K562 (cell line): ENCODE measurements around the gene PTOV1. TPM values are rescaled to one million over a fixed set of nuclear protein-coding genes. Genes with fewer than 3 reads are reported as not detected.

Experiments
- ATAC-seq: fragments of 200-7000 bp; cut with Tn5 transposase; 3 replicates; pipeline ENCODE4 v1.9.1; 2020; ENCODE audit warnings: moderate library complexity
- BruUV-seq: library from RNA; stranded (reverse); fragments of 400-500 nt; replicated peaks from 2 replicates; lab custom pipeline; 2021; lab: Mats Ljungman, UMichigan
- CTCF ChIA-PET: fragments of 300-600 bp; formaldehyde crosslinking; extraction: SDS; loops from one replicate; lab custom pipeline; 2021; ENCODE audit warnings: low intra/inter-chr PET ratio; lab: Yijun Ruan, JAX
- POLR2A ChIA-PET: fragments of 300-600, 350-650 bp; sonication (Branson Sonifier 250); formaldehyde crosslinking; extraction: SDS; loops from one replicate; lab custom pipeline; 2021; ENCODE audit warnings: antibody characterized with exemption, inconsistent platforms; lab: Yijun Ruan, JAX
- DNase-seq, 4 experiments: peaks; one replicate each; pipeline versions ENCODE4 v3.0.0 to v3.0.0-alpha.2; 2011 to 2018; ENCODE audit warnings: low spot score in 3 of 4, mixed read lengths in 3 of 4; ENCODE audit errors: extremely low read depth in 1 of 4
- FAIRE-seq: peaks from 2 replicates; lab custom pipeline; 2011; peaks lifted over from hg19 to GRCh38; lab: Jason Lieb, UNC
- H2AFZ ChIP-seq: 2 replicates; pipeline ENCODE4 v1.6.0; 2011; ENCODE audit warnings: low read depth, low read length, control low read depth, inconsistent platforms
- H3K27ac ChIP-seq: fragments of 200-600 bp; 3 replicates; pipeline ENCODE4 v1.8.0; 2011; ENCODE audit warnings: low read depth, mild to moderate bottlenecking, control low read depth, inconsistent platforms, low read length, moderate library complexity, mixed read lengths; ENCODE audit errors: extremely low read depth
- H3K27me3 ChIP-seq, 2 experiments: fragments of 300-600 bp in 1 of 2; 2 replicates in 1 of 2; 3 replicates in 1 of 2; pipeline versions ENCODE4 v1.6.0 to v1.8.0; 2011; ENCODE audit warnings: inconsistent platforms in 2 of 2, low read length in 2 of 2, mild to moderate bottlenecking in 1 of 2, mixed read lengths in 1 of 2, moderate library complexity in 1 of 2; ENCODE audit not compliant: control insufficient read depth in 2 of 2, insufficient read depth in 2 of 2
- H3K36me3 ChIP-seq: fragments of 300-600 bp; 3 replicates; pipeline ENCODE4 v1.8.0; 2011; ENCODE audit warnings: mild to moderate bottlenecking, low read length, inconsistent platforms; ENCODE audit not compliant: control insufficient read depth, insufficient read depth
- H3K4me1 ChIP-seq, 2 experiments: fragments of 200-600 bp in 1 of 2; replicated peaks in 1 of 2; 2 replicates in 1 of 2; 3 replicates in 1 of 2; pipeline versions ENCODE4 v1.5.1 to v1.8.0; 2011; ENCODE audit warnings: inconsistent platforms in 2 of 2, low read length in 2 of 2, mild to moderate bottlenecking in 1 of 2, mixed read lengths in 1 of 2, moderate library complexity in 1 of 2; ENCODE audit not compliant: control insufficient read depth in 2 of 2, insufficient read depth in 2 of 2
- H3K4me2 ChIP-seq: 2 replicates; pipeline ENCODE4 v1.6.1; 2011; ENCODE audit warnings: low read length, control low read depth, inconsistent platforms, mixed read lengths; ENCODE audit not compliant: insufficient read depth
- H3K4me3 ChIP-seq: fragments of 200-600 bp; sonication (generic), shearing (Covaris generic); 2 replicates; pipeline ENCODE4 v1.5.1; 2016; ENCODE audit warnings: control low read depth, inconsistent platforms
- H3K79me2 ChIP-seq: fragments of 200-600 bp; 3 replicates; pipeline ENCODE4 v1.8.0; 2011; ENCODE audit warnings: low read length, inconsistent platforms; ENCODE audit not compliant: control insufficient read depth, insufficient read depth
- H3K9ac ChIP-seq, 2 experiments: 2 replicates each; pipeline versions ENCODE4 v1.6.0 to v1.6.1; 2011; ENCODE audit warnings: low read depth in 2 of 2, low read length in 2 of 2, control low read depth in 1 of 2, inconsistent platforms in 1 of 2, mild to moderate bottlenecking in 1 of 2, mixed read lengths in 1 of 2; ENCODE audit not compliant: insufficient read depth in 1 of 2
- H3K9me1 ChIP-seq: one replicate; pipeline ENCODE4 v1.6.0; 2011; ENCODE audit warnings: inconsistent platforms, mild to moderate bottlenecking, low read length, moderate library complexity; ENCODE audit not compliant: control insufficient read depth, insufficient read depth
- H3K9me3 ChIP-seq: replicated peaks from 2 replicates; pipeline ENCODE4 v1.5.1; 2011; ENCODE audit warnings: low read depth, low read length, inconsistent platforms; ENCODE audit not compliant: control insufficient read depth, insufficient read depth
- H4K20me1 ChIP-seq: replicated peaks from 2 replicates; pipeline ENCODE4 v1.6.1; 2011; ENCODE audit warnings: low read length, inconsistent platforms, mixed read lengths; ENCODE audit not compliant: control insufficient read depth, insufficient read depth
- ARHGAP35 ChIP-seq: fragments of 450-650 bp; IDR thresholded peaks from 2 replicates; pipeline ENCODE4 v1.6.1; 2018; ENCODE audit not compliant: partially characterized antibody
- CBFB ChIP-seq: sonication (generic); formaldehyde crosslinking; IDR thresholded peaks from 2 replicates; pipeline ENCODE4 v1.4.0; 2020; ENCODE audit warnings: mild to moderate bottlenecking, missing genetic modification reagents
- CBX2 ChIP-seq: fragments of 200-600 bp; sonication (generic); IDR thresholded peaks from one replicate; pipeline ENCODE4 v1.6.1; 2012; ENCODE audit warnings: mild to moderate bottlenecking, low read length, inconsistent platforms; ENCODE audit not compliant: insufficient read depth, poor library complexity, severe bottlenecking
- FIP1L1 ChIP-seq: fragments of 200-400 bp; formaldehyde crosslinking; IDR thresholded peaks from 2 replicates; pipeline ENCODE4 v1.6.1; 2018; ENCODE audit warnings: mild to moderate bottlenecking, low read depth, low read length; ENCODE audit not compliant: poor library complexity, severe bottlenecking
- ILK ChIP-seq: fragments of 450-650 bp; IDR thresholded peaks from 2 replicates; pipeline ENCODE4 v1.6.1; 2016; ENCODE audit warnings: missing genetic modification characterization, low read depth, mild to moderate bottlenecking, missing compliant biosample characterization, moderate library complexity, borderline replicate concordance
- NEUROD1 ChIP-seq: fragments of 150-350 bp; IDR thresholded peaks from 2 replicates; pipeline ENCODE4 v1.6.1; 2014; ENCODE audit warnings: borderline replicate concordance, low read length, low read depth; ENCODE audit not compliant: partially characterized antibody
- POLR2AphosphoS2 ChIP-seq: IDR thresholded peaks from 2 replicates; pipeline ENCODE4 v1.6.1; 2012; ENCODE audit warnings: low read length, improper control_type of control experiment
- POLR2G ChIP-seq: fragments of 200-400 bp; formaldehyde crosslinking; IDR thresholded peaks from 2 replicates; pipeline ENCODE4 v1.6.1; 2017; ENCODE audit warnings: low read depth, mild to moderate bottlenecking, antibody characterized with exemption, low read length, moderate library complexity
- PTTG1 ChIP-seq: fragments of 450-650 bp; IDR thresholded peaks from 2 replicates; pipeline ENCODE4 v1.6.1; 2016; ENCODE audit warnings: low read depth, mild to moderate bottlenecking, missing genetic modification characterization, missing compliant biosample characterization
- RAD21 ChIP-seq, 2 experiments: fragments of 250-450 bp in 1 of 2; fragments of 450-650 bp in 1 of 2; sonication (Bioruptor Pico) in 1 of 2; formaldehyde crosslinking in 1 of 2; IDR thresholded peaks in 1 of 2; conservative IDR thresholded peaks in 1 of 2; 2 replicates each; pipeline versions ENCODE4 v1.4.0 to v1.8.0; 2020 to 2022; ENCODE audit warnings: mild to moderate bottlenecking in 2 of 2, moderate library complexity in 1 of 2
- RBFOX2 ChIP-seq: fragments of 200-400 bp; formaldehyde crosslinking; IDR thresholded peaks from 2 replicates; pipeline ENCODE4 v1.6.1; 2017; ENCODE audit warnings: low read depth, mild to moderate bottlenecking, low read length, moderate library complexity
- SMARCA5 ChIP-seq: fragments of 450-650 bp; IDR thresholded peaks from 2 replicates; pipeline ENCODE4 v1.6.1; 2016
- SMC3 ChIP-seq: conservative IDR thresholded peaks from 2 replicates; pipeline ENCODE4 v1.6.1; 2011; ENCODE audit warnings: low read depth, low read length, improper control_type of control experiment; ENCODE audit not compliant: insufficient read depth
- SRSF1 ChIP-seq: fragments of 200-400 bp; formaldehyde crosslinking; IDR thresholded peaks from 2 replicates; pipeline ENCODE4 v1.6.1; 2017; ENCODE audit warnings: mild to moderate bottlenecking, low read depth, low read length, moderate library complexity
- TCF7L2 ChIP-seq: fragments of 150-350 bp; IDR thresholded peaks from 2 replicates; pipeline ENCODE4 v1.6.1; 2016; ENCODE audit warnings: low read depth, mild to moderate bottlenecking, low read length, moderate library complexity
- TCFL5 ChIP-seq: fragments of 250-450 bp; sonication (Bioruptor Pico); conservative IDR thresholded peaks from 2 replicates; pipeline ENCODE4 v1.6.1; 2021; ENCODE audit warnings: mild to moderate bottlenecking, moderate library complexity, matching md5 sums
- ZBED1 ChIP-seq: IDR thresholded peaks from 2 replicates; pipeline ENCODE4 v1.6.1; 2014
- ZSCAN32 ChIP-seq: fragments of 450-650 bp; formaldehyde crosslinking; IDR thresholded peaks from 2 replicates; pipeline ENCODE4 v1.4.0; 2020; ENCODE audit warnings: mild to moderate bottlenecking, moderate library complexity
- WGBS: fragments of 100-300 bp; shearing (Covaris generic); methylation state at CpG from one replicate; pipeline ENCODE4 v1.1.6; 2016; ENCODE audit warnings: low coverage, mixed read lengths; ENCODE audit not compliant: insufficient coverage; ENCODE audit errors: missing lambda C conversion rate; 5-methylcytosine and 5-hydroxymethylcytosine counted together
- in situ Hi-C: fragments of 300-500 bp; cut with MboI; formaldehyde crosslinking; loops from 4 replicates; pipeline ENCODE4 v1.15.0; 2018; ENCODE audit warnings: inconsistent platforms, mixed read lengths
- intact Hi-C: fragments of 100-400 bp; cut with micrococcal nuclease; formaldehyde crosslinking; loops from 2 replicates; pipeline ENCODE4 v1.14.2; 2022
- polyA plus RNA-seq, 8 experiments: library from polyadenylated mRNA; depleted of rRNA in 4 of 8; stranded (reverse) in 5 of 8; unstranded in 3 of 8; fragments of >200 nt; fragmentation: Nextera tagmentation in 2 of 8; fragmentation: Illumina TruSeq in 1 of 8; extraction: Ambion mirVana in 2 of 8; extraction: Trizol in 1 of 8; gene quantifications; 2 replicates each; pipeline versions ENCODE4 v1.2.1 to v1.2.3, GENCODE V29; 2011 to 2014; ENCODE audit warnings: inconsistent platforms in 1 of 8, missing spikeins in 1 of 8
- total RNA-seq, 7 experiments: library from RNA; depleted of rRNA in 6 of 7; stranded (reverse); fragments of >200 nt in 6 of 7; fragmentation: Illumina TruSeq in 2 of 7; extraction: Trizol in 2 of 7; gene quantifications; 2 replicates each; pipeline versions ENCODE4 v1.2.1 to v1.2.3, GENCODE V29; 2011 to 2021; ENCODE audit warnings: low replicate concordance in 1 of 7
- TF ChIP-seq, protein P1 (sequence below): IDR thresholded peaks from 2 replicates; pipeline ENCODE4 v1.6.1; 2011; ENCODE audit not compliant: insufficient read length; ENCODE audit errors: extremely low read depth
- TF ChIP-seq, protein P2 (sequence below): fragments of 250-450 bp; sonication (Bioruptor Pico); IDR thresholded peaks from 2 replicates; pipeline ENCODE4 v1.5.0; 2020; ENCODE audit warnings: mild to moderate bottlenecking, borderline replicate concordance

The PTOV1 gene
- total and polyA plus RNA-seq, 9 of the 15 experiments (the other 6 are each of a cell fraction or from before 2014, with no cell fraction given), result 4.9 to 169 (median 43.5) TPM

DNA sequence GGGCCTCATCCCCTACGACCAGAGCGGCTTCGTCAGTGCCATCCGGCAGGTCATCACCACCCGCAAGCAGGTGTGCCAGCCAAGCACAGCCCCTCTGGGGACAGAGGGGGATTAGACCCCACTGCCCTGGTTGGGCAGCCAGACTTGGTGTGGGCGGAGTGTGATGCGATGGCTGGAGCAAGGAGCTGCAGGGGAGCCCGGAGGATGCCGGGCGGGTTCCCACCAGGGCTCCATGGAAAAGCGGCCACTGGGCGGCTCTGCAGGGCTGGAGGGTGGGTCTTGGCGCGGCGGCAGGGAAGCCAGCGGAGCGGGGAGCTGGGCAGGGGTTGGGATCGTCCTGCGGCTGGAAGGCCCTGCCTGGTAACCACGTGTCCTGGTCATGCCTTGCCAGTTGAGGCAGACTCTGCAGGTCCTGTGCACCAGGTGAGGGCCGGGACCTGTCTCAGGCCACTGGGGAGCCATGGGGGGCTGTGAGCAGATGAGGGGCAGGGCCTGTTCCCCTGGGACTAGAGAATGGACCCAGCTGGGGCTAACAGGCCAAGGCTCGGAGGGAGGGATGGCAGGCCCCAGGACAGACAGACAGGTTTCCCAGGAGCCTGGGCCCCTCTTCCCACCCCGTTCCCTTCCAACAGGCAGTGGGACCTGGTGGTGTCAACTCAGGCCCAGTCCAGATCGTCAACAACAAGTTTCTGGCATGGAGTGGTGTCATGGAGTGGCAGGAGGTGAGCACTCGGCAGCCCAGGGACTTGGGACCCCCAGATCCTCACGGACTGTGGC lies 6.3 kb downstream of the PTOV1 start:
- intact Hi-C loops, result no loop called here
- H2AFZ ChIP-seq, result no peak overlapping the region
- peaks cover 6% of the 10 kb centered on the region for H3K9me1 ChIP-seq
- no peak overlapping the region for H3K4me3 ChIP-seq
- H3K4me1 ChIP-seq, result peaks cover 7 to 83% of the 10 kb centered on the region in 2 experiments
- peaks cover 90% of the 10 kb centered on the region for H3K36me3 ChIP-seq
- in situ Hi-C loops, result no loop called here
- peak overlapping the region in 1 of 2 experiments; percentile 24; a peak in 1 of 4 replicates for H3K9ac ChIP-seq
- DNase-seq (no peak), ATAC-seq (0 out of 3 replicates have a peak, but pooled peaks have one; percentile 1), FAIRE-seq (no peak)
- WGBS, result 92% methylated on average over 25 of the region's 26 CpGs
- no peaks in the 10 kb centered on the region for H3K27me3 ChIP-seq
- no peak overlapping the region for H3K4me2 ChIP-seq
- no TSS peak for BruUV-seq
- no peak overlapping the region for H3K27ac ChIP-seq
- no peaks in the 10 kb centered on the region for H3K9me3 ChIP-seq
- ChIA-PET POLR2A (interaction anchor here (0.9 to 1.8 kb wide), 4 partner anchors 8 to 19 kb away, joined by 3 to 7 read pairs (median 4); no protein-coding TSS in a partner anchor), CTCF (no interaction called here)
- H4K20me1 ChIP-seq, result peaks cover 23% of the 10 kb centered on the region
- H3K79me2 ChIP-seq, result peaks cover 25% of the 10 kb centered on the region
- no peak for TF ChIP-seq RAD21 (CRISPR knock-in tag; conservative IDR thresholded peaks at IDR 0.05 in 1 of 2, IDR thresholded peaks at IDR 0.05 in 1 of 2)
- TF ChIP-seq FIP1L1, result peak; percentile 46
- TF ChIP-seq PTTG1 (tag), result no peak
- TF ChIP-seq ZSCAN32 (CRISPR knock-in tag), result no peak
- TF ChIP-seq, protein P1, sequence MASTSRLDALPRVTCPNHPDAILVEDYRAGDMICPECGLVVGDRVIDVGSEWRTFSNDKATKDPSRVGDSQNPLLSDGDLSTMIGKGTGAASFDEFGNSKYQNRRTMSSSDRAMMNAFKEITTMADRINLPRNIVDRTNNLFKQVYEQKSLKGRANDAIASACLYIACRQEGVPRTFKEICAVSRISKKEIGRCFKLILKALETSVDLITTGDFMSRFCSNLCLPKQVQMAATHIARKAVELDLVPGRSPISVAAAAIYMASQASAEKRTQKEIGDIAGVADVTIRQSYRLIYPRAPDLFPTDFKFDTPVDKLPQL, result no peak
- TF ChIP-seq SRSF1, result no peak
- no peak for TF ChIP-seq SMC3
- TF ChIP-seq POLR2G, result peak; percentile 78
- TF ChIP-seq, protein P2, sequence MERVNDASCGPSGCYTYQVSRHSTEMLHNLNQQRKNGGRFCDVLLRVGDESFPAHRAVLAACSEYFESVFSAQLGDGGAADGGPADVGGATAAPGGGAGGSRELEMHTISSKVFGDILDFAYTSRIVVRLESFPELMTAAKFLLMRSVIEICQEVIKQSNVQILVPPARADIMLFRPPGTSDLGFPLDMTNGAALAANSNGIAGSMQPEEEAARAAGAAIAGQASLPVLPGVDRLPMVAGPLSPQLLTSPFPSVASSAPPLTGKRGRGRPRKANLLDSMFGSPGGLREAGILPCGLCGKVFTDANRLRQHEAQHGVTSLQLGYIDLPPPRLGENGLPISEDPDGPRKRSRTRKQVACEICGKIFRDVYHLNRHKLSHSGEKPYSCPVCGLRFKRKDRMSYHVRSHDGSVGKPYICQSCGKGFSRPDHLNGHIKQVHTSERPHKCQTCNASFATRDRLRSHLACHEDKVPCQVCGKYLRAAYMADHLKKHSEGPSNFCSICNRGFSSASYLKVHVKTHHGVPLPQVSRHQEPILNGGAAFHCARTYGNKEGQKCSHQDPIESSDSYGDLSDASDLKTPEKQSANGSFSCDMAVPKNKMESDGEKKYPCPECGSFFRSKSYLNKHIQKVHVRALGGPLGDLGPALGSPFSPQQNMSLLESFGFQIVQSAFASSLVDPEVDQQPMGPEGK, result no peak
- TF ChIP-seq ILK, result no peak
- no peak for TF ChIP-seq NEUROD1
- no peak for TF ChIP-seq TCF7L2
- no peak for TF ChIP-seq TCFL5 (CRISPR knock-in tag)
- TF ChIP-seq RBFOX2, result peak; percentile 63
- peak; percentile 44; the same call in 1 of the 2 replicates for TF ChIP-seq SMARCA5
- no peak for TF ChIP-seq CBFB (CRISPR knock-in tag)
- no peak for TF ChIP-seq ARHGAP35
- 0 out of 2 replicates have a peak, but pooled peaks have one; percentile 35 for TF ChIP-seq POLR2AphosphoS2
- TF ChIP-seq CBX2, result no peak
- TF ChIP-seq ZBED1, result 0 out of 2 replicates have a peak, but pooled peaks have one; percentile 20
